KMS-11 (cell line): ENCODE results near the gene CLDN1.

ENCODE experiments used
- H2AFZ ChIP-seq: fragments of 200-600 bp; sonication (generic); 2 replicates; pipeline ENCODE4 v1.6.1; 2016; ENCODE audit warnings: antibody characterized with exemption, mixed run types, low read depth
- H3K27ac ChIP-seq: fragments of 200-600 bp; sonication (generic); 2 replicates; pipeline ENCODE4 v1.6.1; 2016; ENCODE audit warnings: mild to moderate bottlenecking, mixed run types
- H3K27me3 ChIP-seq: fragments of 200-600 bp; sonication (generic); 2 replicates; pipeline ENCODE4 v1.6.1; 2017; ENCODE audit warnings: mild to moderate bottlenecking, low read depth, mixed run types, moderate library complexity; ENCODE audit not compliant: insufficient read depth
- H3K36me3 ChIP-seq: fragments of 200-600 bp; sonication (generic); 2 replicates; pipeline ENCODE4 v1.6.1; 2017; ENCODE audit warnings: mild to moderate bottlenecking, mixed run types; ENCODE audit not compliant: insufficient read depth
- H3K4me1 ChIP-seq: fragments of 200-600 bp; sonication (generic); 2 replicates; pipeline ENCODE4 v1.6.1; 2016; ENCODE audit warnings: mild to moderate bottlenecking, low read depth, mixed run types; ENCODE audit not compliant: poor library complexity, severe bottlenecking
- H3K4me2 ChIP-seq: fragments of 200-600 bp; sonication (generic); 2 replicates; pipeline ENCODE4 v1.7.0; 2016; ENCODE audit warnings: mild to moderate bottlenecking, mixed run types
- H3K4me3 ChIP-seq: fragments of 200-600 bp; sonication (generic); IDR thresholded peaks from 2 replicates; pipeline ENCODE4 v1.6.1; 2017; ENCODE audit warnings: low read depth, low read length, mixed read lengths; ENCODE audit not compliant: insufficient read depth
- H3K79me2 ChIP-seq: fragments of 200-600 bp; sonication (generic); 2 replicates; pipeline ENCODE4 v1.6.1; 2016; ENCODE audit warnings: low read depth, mixed run types; ENCODE audit not compliant: insufficient read depth
- H3K9ac ChIP-seq: fragments of 200-600 bp; sonication (generic); 2 replicates; pipeline ENCODE4 v1.6.1; 2016; ENCODE audit warnings: mild to moderate bottlenecking, mixed run types
- H4K20me1 ChIP-seq: fragments of 200-600 bp; sonication (generic); 2 replicates; pipeline ENCODE4 v1.6.1; 2016; ENCODE audit warnings: mild to moderate bottlenecking, mixed run types; ENCODE audit not compliant: insufficient read depth
- CTCF ChIP-seq: fragments of 200-600 bp; sonication (generic); conservative IDR thresholded peaks from 2 replicates; pipeline ENCODE4 v1.6.1; 2017; ENCODE audit warnings: low read depth, mild to moderate bottlenecking, antibody characterized with exemption, low read length, moderate library complexity, mixed read lengths

Gene CLDN1

GRCh38 chr3:190320594-190321362 lies 1.5 kb downstream of the CLDN1 start:
- Histone ChIP-seq H3K4me2 (no peak overlapping the region), H4K20me1 (no peaks in the 10 kb centered on the region), H2AFZ (no peak overlapping the region), H3K4me3 (no peak overlapping the region), H3K27ac (no peak overlapping the region), H3K4me1 (no peaks in the 10 kb centered on the region), H3K27me3 (no peaks in the 10 kb centered on the region), H3K9ac (no peak overlapping the region), H3K79me2 (no peaks in the 10 kb centered on the region), H3K36me3 (no peaks in the 10 kb centered on the region)
- TF ChIP-seq CTCF: no peak

- Histone ChIP-seq H3K27me3 (no peaks in the 10 kb centered on the region), H3K4me3 (no peak overlapping the region), H2AFZ (no peak overlapping the region), H3K79me2 (no peaks in the 10 kb centered on the region), H3K4me1 (no peaks in the 10 kb centered on the region), H3K9ac (no peak overlapping the region), H3K4me2 (no peak overlapping the region), H3K36me3 (no peaks in the 10 kb centered on the region), H3K27ac (no peak overlapping the region), H4K20me1 (no peaks in the 10 kb centered on the region)
- no peak for TF ChIP-seq CTCF
Measured at GRCh38 chr3:190319660-190320059, 2.6 kb downstream of the CLDN1 start.

GRCh38 chr3:190318666-190319065 lies 3.6 kb downstream of the CLDN1 start:
- H3K4me3 ChIP-seq: no peak overlapping the region
- H2AFZ ChIP-seq: no peak overlapping the region
- no peaks in the 10 kb centered on the region for H3K27me3 ChIP-seq
- H4K20me1 ChIP-seq: no peaks in the 10 kb centered on the region
- H3K36me3 ChIP-seq: no peaks in the 10 kb centered on the region
- no peak overlapping the region for H3K27ac ChIP-seq
- H3K9ac ChIP-seq: no peak overlapping the region
- TF ChIP-seq CTCF: no peak
- no peaks in the 10 kb centered on the region for H3K4me1 ChIP-seq
- no peaks in the 10 kb centered on the region for H3K79me2 ChIP-seq
- H3K4me2 ChIP-seq: no peak overlapping the region

GRCh38 chr3:190314741-190315140 lies 7.5 kb downstream of the CLDN1 start:
- no peak for TF ChIP-seq CTCF
- H4K20me1 ChIP-seq: no peaks in the 10 kb centered on the region
- no peaks in the 10 kb centered on the region for H3K4me1 ChIP-seq
- H3K4me2 ChIP-seq: no peak overlapping the region
- no peaks in the 10 kb centered on the region for H3K27me3 ChIP-seq
- H3K36me3 ChIP-seq: no peaks in the 10 kb centered on the region
- no peak overlapping the region for H3K9ac ChIP-seq
- no peak overlapping the region for H3K4me3 ChIP-seq
- no peak overlapping the region for H3K27ac ChIP-seq
- no peaks in the 10 kb centered on the region for H3K79me2 ChIP-seq
- no peak overlapping the region for H2AFZ ChIP-seq
